ENCODE measurements around the gene TMEM259.

- TF ChIP-seq RFX5 (IDR thresholded peaks at IDR 0.05; ENCODE audit: borderline replicate concordance, low read depth, low read length) (no peak), CTCF (IDR thresholded peaks at IDR 0.05; ENCODE audit: control extremely low read depth in 1 of 3, insufficient read depth in 1 of 3, low read depth in 1 of 3, low read length in 3 of 3) (no peak), YY1 (IDR thresholded peaks at IDR 0.05; ENCODE audit: low read depth, low read length) (no peak), POLR2AphosphoS5 (IDR thresholded peaks at IDR 0.05; ENCODE audit: low read depth, low read length) (no peak), RNF2 (IDR thresholded peaks at IDR 0.05; ENCODE audit: borderline replicate concordance, low read depth, low read length, missing control alignments, poor library complexity, severe bottlenecking) (no peak), JUN (IDR thresholded peaks at IDR 0.05; ENCODE audit: low read depth, low read length) (no peak), ASH2L (IDR thresholded peaks at IDR 0.05; ENCODE audit: low read length) (no peak), EGR1 (IDR thresholded peaks at IDR 0.05; ENCODE audit: borderline replicate concordance, low read depth, low read length) (no peak)
These were observed 42.3 kb upstream of the TMEM259 start for GRCh38 chr19:1063030-1063908.

Measured in H1 (cell line).